Right atrium auricular region (tissue), 2 donors: ENCODE data around the gene ONECUT3. TPM values are rescaled to one million over a fixed set of nuclear protein-coding genes. Genes with fewer than 3 reads are reported as not detected.

Experiments used
- DNase-seq: peaks from one replicate; pipeline ENCODE4 v3.0.0-alpha.2; 2019; ENCODE audit warnings: low spot score
- H3K27ac ChIP-seq, 2 donors: fragments of 200-600 bp; sonication (generic); 1 replicate in 1 of 2; 2 replicates in 1 of 2; pipeline ENCODE4 v1.5.1; 2016 to 2019
- H3K27me3 ChIP-seq, 2 donors: fragments of 200-600 bp; sonication (generic); one replicate each; pipeline versions ENCODE4 v1.5.1 to v1.6.0; 2017 to 2019
- H3K36me3 ChIP-seq: fragments of 200-600 bp; sonication (generic); one replicate; pipeline ENCODE4 v1.5.1; 2016
- H3K4me1 ChIP-seq, 2 donors: fragments of 200-600 bp; sonication (generic); one replicate each; pipeline versions ENCODE4 v1.5.1 to v1.6.0; 2017 to 2019
- H3K4me3 ChIP-seq, 2 donors: fragments of 200-600 bp; sonication (generic); 1 replicate in 1 of 2; 2 replicates in 1 of 2; pipeline ENCODE4 v1.5.1; 2017 to 2019; ENCODE audit warnings: mild to moderate bottlenecking in 1 of 2, moderate library complexity in 1 of 2
- H3K9me3 ChIP-seq, 2 donors: fragments of 200-600 bp; sonication (generic); one replicate each; pipeline ENCODE4 v1.5.1; 2019
- total RNA-seq, 2 donors: library from RNA; depleted of rRNA; stranded (reverse); fragments of >200 nt; gene quantifications; one replicate each; pipeline ENCODE4 v1.1.0, GENCODE V29; 2016
- TF ChIP-seq, protein P1 (sequence below), 2 donors: fragments of 200-600 bp; sonication (generic); IDR thresholded peaks; one replicate each; pipeline ENCODE4 v1.5.1; 2019; ENCODE audit warnings: antibody characterized with exemption in 2 of 2

Gene ONECUT3
- total RNA-seq, 2 donors from 2014 or later = not detected

DNA sequence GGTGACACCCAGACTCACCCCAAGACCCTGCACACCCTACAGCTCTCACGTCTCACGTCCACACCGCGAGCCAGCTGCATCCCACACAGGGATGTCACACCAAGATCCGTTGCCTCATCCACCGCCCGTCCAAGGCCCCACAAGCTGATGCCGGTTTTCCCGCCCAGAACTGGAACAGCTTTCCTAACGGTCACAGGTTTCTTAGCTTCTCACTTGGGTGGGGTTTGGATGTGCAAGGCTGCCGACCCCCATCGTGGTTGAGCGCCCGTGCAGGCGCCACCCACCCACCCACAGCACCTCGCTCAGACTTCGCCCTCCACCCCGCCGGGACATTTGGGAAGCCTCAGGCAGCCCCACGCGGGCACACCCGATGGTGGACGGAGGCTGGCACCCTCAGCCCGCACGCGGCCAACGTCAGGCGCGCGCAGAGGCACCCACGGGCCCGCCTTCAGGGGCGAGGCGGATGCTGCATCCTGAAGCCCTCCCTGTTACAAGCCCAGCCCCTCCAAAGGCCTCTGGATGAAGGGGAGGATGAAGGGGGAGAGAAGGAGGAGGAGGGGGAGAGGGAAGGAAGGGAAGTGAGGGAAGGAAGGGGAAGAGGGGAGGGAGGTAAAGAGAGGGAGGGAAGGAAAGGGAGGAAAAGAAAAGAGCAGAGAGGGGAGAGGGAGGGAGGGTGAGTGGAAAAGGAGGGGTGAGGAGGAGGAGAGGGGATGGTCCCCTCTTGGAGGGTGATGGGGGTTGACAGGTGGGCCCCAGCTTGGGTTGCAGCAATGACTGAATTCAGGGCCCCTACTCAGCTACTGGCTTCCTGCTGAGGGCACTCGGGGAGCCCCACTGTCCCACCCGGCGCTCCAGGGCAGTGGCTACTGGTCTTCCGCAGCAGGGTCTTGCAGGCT is 12.8 kb downstream of the ONECUT3 start:
- H3K27ac ChIP-seq = no peak overlapping the region
- H3K4me1 ChIP-seq = peaks cover 0 to 5% of the 10 kb centered on the region in 2 donors
- TF ChIP-seq, protein P1, sequence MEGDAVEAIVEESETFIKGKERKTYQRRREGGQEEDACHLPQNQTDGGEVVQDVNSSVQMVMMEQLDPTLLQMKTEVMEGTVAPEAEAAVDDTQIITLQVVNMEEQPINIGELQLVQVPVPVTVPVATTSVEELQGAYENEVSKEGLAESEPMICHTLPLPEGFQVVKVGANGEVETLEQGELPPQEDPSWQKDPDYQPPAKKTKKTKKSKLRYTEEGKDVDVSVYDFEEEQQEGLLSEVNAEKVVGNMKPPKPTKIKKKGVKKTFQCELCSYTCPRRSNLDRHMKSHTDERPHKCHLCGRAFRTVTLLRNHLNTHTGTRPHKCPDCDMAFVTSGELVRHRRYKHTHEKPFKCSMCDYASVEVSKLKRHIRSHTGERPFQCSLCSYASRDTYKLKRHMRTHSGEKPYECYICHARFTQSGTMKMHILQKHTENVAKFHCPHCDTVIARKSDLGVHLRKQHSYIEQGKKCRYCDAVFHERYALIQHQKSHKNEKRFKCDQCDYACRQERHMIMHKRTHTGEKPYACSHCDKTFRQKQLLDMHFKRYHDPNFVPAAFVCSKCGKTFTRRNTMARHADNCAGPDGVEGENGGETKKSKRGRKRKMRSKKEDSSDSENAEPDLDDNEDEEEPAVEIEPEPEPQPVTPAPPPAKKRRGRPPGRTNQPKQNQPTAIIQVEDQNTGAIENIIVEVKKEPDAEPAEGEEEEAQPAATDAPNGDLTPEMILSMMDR (IDR thresholded peaks at IDR 0.05) = no peak
- H3K27me3 ChIP-seq = peaks cover 22 to 41% of the 10 kb centered on the region in 2 donors
- DNase-seq = no peak
- peaks cover 9 to 10% of the 10 kb centered on the region in 2 donors for H3K9me3 ChIP-seq
- no peaks in the 10 kb centered on the region for H3K36me3 ChIP-seq
- no peak overlapping the region for H3K4me3 ChIP-seq

DNA sequence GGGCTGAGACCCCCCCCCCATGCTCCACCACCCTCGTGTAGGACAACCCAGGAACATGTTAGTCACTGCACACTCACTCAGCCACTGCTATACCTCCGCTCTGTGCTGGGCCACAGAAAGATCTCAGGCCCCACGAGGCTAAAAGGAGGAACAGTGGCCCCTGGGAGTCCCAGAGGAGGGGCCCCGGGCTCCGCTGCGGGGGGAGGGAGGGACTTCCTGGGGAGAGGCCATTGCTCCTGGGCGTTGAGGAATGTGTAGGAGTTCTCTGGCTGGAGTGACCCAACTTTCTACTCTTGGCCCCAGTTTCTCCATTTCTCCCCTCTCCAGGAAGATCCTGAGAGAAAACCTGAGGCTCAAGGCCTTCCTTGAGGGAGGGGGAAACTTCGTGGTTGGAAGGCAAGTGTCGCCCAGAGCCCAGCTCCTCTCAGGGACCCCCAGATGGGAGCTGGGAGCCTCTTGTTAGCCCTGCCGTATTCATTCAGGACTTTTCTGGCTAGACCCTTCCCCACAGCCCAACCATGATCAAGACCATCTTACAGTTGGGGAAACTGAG is 13.6 kb downstream of the ONECUT3 start:
- TF ChIP-seq, protein P1 (IDR thresholded peaks at IDR 0.05) = no peak
- Histone ChIP-seq H3K27me3 (peaks cover 17 to 37% of the 10 kb centered on the region in 2 donors), H3K9me3 (peaks cover 10 to 17% of the 10 kb centered on the region in 2 donors)

DNA sequence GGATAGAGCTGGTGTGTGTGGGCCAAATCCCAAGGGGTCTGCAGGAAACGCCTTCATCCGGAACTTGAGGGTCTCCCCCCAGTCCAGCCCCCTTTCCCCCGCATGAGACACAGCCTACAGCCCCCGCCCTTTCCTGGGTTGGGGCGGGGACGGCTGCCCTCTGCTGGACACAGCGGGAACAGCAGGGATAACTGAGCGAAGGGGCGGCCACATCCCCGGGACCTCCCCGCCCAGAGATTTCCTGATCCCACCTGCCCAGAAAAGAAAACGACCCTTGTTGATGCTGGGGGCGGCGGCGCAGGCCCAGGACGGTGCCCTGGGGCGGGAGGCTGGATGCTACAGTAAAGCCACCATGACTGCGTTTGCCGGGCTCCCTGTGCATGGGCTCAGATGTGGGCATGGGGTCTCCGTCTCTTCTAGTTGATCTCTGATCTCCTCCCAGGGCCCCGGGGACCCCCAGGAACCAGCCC is 14.2 kb downstream of the ONECUT3 start:
- peaks cover 15 to 32% of the 10 kb centered on the region in 2 donors for H3K27me3 ChIP-seq
- TF ChIP-seq, protein P1 (IDR thresholded peaks at IDR 0.05) = peak; percentile 84 to 97
- no peak for DNase-seq
- H3K4me1 ChIP-seq = peaks cover 0 to 5% of the 10 kb centered on the region in 2 donors
- no peaks in the 10 kb centered on the region for H3K36me3 ChIP-seq
- H3K4me3 ChIP-seq = no peak overlapping the region
- H3K27ac ChIP-seq = no peak overlapping the region
- peaks cover 10 to 19% of the 10 kb centered on the region in 2 donors for H3K9me3 ChIP-seq

More for the DNA sequence above, 13.6 kb downstream of the ONECUT3 start:
- Histone ChIP-seq H3K4me3 (no peak overlapping the region), H3K27ac (no peak overlapping the region), H3K36me3 (no peaks in the 10 kb centered on the region), H3K4me1 (peaks cover 0 to 5% of the 10 kb centered on the region in 2 donors)
- no peak for DNase-seq

DNA sequence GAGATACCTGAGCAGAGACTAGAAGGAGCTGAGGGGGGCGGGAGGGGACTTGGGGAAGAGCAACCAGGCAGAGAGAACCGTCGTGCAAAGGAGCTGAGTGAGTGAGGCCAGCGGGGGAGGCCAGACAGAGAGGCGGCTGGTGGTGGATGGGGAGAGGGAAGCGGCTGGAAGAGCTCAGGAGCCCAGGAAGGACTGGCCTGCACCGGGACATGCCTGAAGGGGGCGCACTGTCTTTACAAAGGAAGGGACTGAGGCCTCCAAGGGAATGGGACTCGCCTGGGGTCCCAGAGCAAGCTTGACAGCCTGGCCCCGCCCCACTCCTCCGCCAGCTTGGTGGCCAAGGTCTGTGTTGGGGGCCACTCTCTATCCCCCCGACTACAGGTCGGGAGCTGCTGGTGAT is 14.9 kb downstream of the ONECUT3 start:
- Histone ChIP-seq H3K27ac (no peak overlapping the region), H3K4me3 (no peak overlapping the region), H3K4me1 (peaks cover 0 to 5% of the 10 kb centered on the region in 2 donors), H3K27me3 (peaks cover 10 to 30% of the 10 kb centered on the region in 2 donors), H3K36me3 (no peaks in the 10 kb centered on the region), H3K9me3 (peaks cover 10 to 19% of the 10 kb centered on the region in 2 donors)
- no peak for DNase-seq
- TF ChIP-seq, protein P1 (IDR thresholded peaks at IDR 0.05) = no peak

DNA sequence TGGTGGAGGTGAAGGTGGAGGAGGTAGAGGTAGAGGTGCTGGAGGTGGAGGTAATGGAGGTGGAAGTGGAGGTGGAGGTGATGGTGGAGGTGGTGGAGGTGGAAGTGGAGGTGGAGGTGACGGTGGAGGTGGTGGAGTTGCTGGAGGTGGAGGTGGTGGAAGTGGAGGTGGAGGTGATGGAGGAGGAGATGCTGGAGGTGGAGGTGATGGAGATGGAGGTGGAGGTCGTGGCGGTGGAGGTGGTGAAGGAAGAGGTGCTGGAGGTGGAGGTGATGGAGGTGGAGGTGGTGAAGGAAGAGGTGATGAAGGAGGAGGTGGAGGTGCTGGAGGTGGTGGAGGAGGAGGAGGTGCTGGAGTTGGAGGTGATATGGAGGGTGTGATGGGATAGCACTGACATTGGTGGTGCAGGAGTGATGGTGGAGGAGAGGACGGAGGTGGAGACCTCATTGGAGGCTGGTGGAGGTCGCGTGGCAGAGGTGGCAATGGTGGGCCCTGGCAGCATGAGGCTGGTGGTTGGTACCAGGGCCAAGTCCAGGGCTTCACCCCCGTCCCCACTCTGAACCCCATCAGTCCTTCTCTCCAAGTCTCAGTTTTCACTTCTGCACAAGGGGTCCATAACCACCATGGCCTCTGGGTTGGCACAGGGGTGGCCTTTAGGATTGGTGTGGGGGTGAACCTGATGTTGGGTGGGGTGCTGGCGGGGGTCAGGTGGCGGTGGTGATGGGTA is 15.8 kb downstream of the ONECUT3 start:
- Histone ChIP-seq H3K4me1 (peaks cover 0 to 5% of the 10 kb centered on the region in 2 donors), H3K27ac (no peak overlapping the region), H3K27me3 (peaks cover 7 to 36% of the 10 kb centered on the region in 2 donors), H3K9me3 (peaks cover 10 to 19% of the 10 kb centered on the region in 2 donors), H3K36me3 (no peaks in the 10 kb centered on the region), H3K4me3 (no peak overlapping the region)
- TF ChIP-seq, protein P1 (IDR thresholded peaks at IDR 0.05) = no peak
- no peak for DNase-seq
